Measurements from ENCODE around the gene MPIG6B. TPM values are rescaled to one million over a fixed set of nuclear protein-coding genes. Genes with fewer than 3 reads are reported as not detected.

MPIG6B gene
- total RNA-seq, 1 donor from 2014 or later = not detected

- H3K4me1 Mint-ChIP-seq (ENCODE audit: low read depth, unreplicated experiment) = peaks cover 7% of the 10 kb centered on the region
- peaks cover 11% of the 10 kb centered on the region for H3K4me1 ChIP-seq (ENCODE audit: insufficient read depth, low read length)
- H3K27ac ChIP-seq (ENCODE audit: low read depth, low read length) = peak within 1 kb of the TSS; percentile 39
- H3K79me2 ChIP-seq (ENCODE audit: insufficient read depth, low read length) = no peaks in the 10 kb centered on the region
- H3K9me3 Mint-ChIP-seq (ENCODE audit: unreplicated experiment) = no peaks in the 10 kb centered on the region
- no peak within 1 kb of the TSS for H3K27ac Mint-ChIP-seq (ENCODE audit: unreplicated experiment)
- DNase-seq (ENCODE audit: low read depth) (peak; percentile 77), FAIRE-seq (peak; percentile 29)
- peak within 1 kb of the TSS; percentile 68 for H2AFZ ChIP-seq (ENCODE audit: low read depth, low read length)
- H3K9me3 ChIP-seq (ENCODE audit: insufficient read depth, low read depth, low read length) = no peaks in the 10 kb centered on the region
- peak within 1 kb of the TSS; percentile 63 for H3K4me3 ChIP-seq (ENCODE audit: insufficient read depth, low read depth, low read length)
- no peaks in the 10 kb centered on the region for H4K20me1 ChIP-seq (ENCODE audit: insufficient read depth, low read length)
- H3K27me3 ChIP-seq (ENCODE audit: insufficient read depth, low read length) = no peaks in the 10 kb centered on the region
- TF ChIP-seq CTCF (IDR thresholded peaks at IDR 0.05; ENCODE audit: insufficient read depth, low read depth, low read length) (peak; percentile 57), EZH2 (IDR thresholded peaks at IDR 0.05; ENCODE audit: insufficient read depth, low read length) (no peak)
- H3K4me3 Mint-ChIP-seq (ENCODE audit: unreplicated experiment) = peak within 1 kb of the TSS; percentile 51
- H3K27me3 Mint-ChIP-seq (ENCODE audit: low read depth, unreplicated experiment) = peaks cover 12% of the 10 kb centered on the region
- H3K9ac ChIP-seq (ENCODE audit: low read length) = peak within 1 kb of the TSS; percentile 76
- peak within 1 kb of the TSS; percentile 96 for H3K4me2 ChIP-seq (ENCODE audit: low read length)
- peaks cover 11% of the 10 kb centered on the region for H3K36me3 Mint-ChIP-seq (ENCODE audit: low read depth, unreplicated experiment)
- peaks cover 3% of the 10 kb centered on the region for H3K36me3 ChIP-seq (ENCODE audit: insufficient read depth, low read length)
These were observed 42.7 kb upstream of the MPIG6B start, which contains the start of gene LY6G5C for GRCh38 chr6:31680226-31681134. LY6G5C (minus strand) TSS chr6:31681067; CDS start chr6:31680373, 694 bp downstream.

GRCh38 chr6:31681135-31681671, 42.0 kb upstream of the MPIG6B start:
- Histone ChIP-seq H3K9ac (ENCODE audit: low read length) (peak overlapping the region; percentile 76), H3K27me3 (ENCODE audit: insufficient read depth, low read length) (no peaks in the 10 kb centered on the region), H3K36me3 (ENCODE audit: insufficient read depth, low read length) (peaks cover 3% of the 10 kb centered on the region), H4K20me1 (ENCODE audit: insufficient read depth, low read length) (no peaks in the 10 kb centered on the region), H3K79me2 (ENCODE audit: insufficient read depth, low read length) (no peaks in the 10 kb centered on the region), H3K4me1 (ENCODE audit: insufficient read depth, low read length) (peaks cover 11% of the 10 kb centered on the region), H2AFZ (ENCODE audit: low read depth, low read length) (peak overlapping the region; percentile 68), H3K27ac (ENCODE audit: low read depth, low read length) (peak overlapping the region; percentile 39), H3K4me2 (ENCODE audit: low read length) (peak overlapping the region; percentile 96), H3K9me3 (ENCODE audit: insufficient read depth, low read depth, low read length) (no peaks in the 10 kb centered on the region), H3K4me3 (ENCODE audit: insufficient read depth, low read depth, low read length) (peak overlapping the region; percentile 63)
- H3K4me3 Mint-ChIP-seq (ENCODE audit: unreplicated experiment) = peak overlapping the region; percentile 51
- H3K36me3 Mint-ChIP-seq (ENCODE audit: low read depth, unreplicated experiment) = peaks cover 18% of the 10 kb centered on the region
- peaks cover 12% of the 10 kb centered on the region for H3K27me3 Mint-ChIP-seq (ENCODE audit: low read depth, unreplicated experiment)
- DNase-seq (ENCODE audit: low read depth) = peak; percentile 10
- H3K9me3 Mint-ChIP-seq (ENCODE audit: unreplicated experiment) = no peaks in the 10 kb centered on the region
- H3K4me1 Mint-ChIP-seq (ENCODE audit: low read depth, unreplicated experiment) = peaks cover 7% of the 10 kb centered on the region
- H3K27ac Mint-ChIP-seq (ENCODE audit: unreplicated experiment) = no peak overlapping the region
- FAIRE-seq = no peak
- TF ChIP-seq CTCF (IDR thresholded peaks at IDR 0.05; ENCODE audit: insufficient read depth, low read depth, low read length) (no peak), EZH2 (IDR thresholded peaks at IDR 0.05; ENCODE audit: insufficient read depth, low read length) (no peak)
